ENCODE measurements around the gene RAP1GAP2.

DNA sequence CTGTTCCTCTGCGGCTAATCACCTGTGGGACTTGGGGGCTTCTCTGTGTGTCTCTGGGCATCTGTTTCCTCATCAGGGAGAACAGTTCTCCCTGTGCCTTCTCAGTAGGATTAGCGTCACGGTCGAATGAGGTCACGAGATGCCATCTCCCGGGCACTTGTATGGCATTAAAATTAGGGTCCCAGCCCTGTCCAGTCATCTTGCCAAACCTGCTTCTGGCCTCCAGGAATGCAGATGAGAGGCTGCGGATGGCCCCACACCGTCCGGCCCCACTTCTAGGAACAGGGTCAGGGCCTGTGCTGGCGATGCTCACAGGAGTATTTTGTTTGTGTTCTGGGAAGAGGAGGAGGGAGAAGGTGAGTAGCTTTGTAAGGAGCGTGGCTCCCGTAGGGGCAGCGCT, 208.7 kb downstream of the RAP1GAP2 start:
- TF ChIP-seq POLR2A (IDR thresholded peaks at IDR 0.05; ENCODE audit: low read depth) (no peak), POLR2AphosphoS5 (IDR thresholded peaks at IDR 0.05) (no peak)
- TF ChIP-seq, protein P1, sequence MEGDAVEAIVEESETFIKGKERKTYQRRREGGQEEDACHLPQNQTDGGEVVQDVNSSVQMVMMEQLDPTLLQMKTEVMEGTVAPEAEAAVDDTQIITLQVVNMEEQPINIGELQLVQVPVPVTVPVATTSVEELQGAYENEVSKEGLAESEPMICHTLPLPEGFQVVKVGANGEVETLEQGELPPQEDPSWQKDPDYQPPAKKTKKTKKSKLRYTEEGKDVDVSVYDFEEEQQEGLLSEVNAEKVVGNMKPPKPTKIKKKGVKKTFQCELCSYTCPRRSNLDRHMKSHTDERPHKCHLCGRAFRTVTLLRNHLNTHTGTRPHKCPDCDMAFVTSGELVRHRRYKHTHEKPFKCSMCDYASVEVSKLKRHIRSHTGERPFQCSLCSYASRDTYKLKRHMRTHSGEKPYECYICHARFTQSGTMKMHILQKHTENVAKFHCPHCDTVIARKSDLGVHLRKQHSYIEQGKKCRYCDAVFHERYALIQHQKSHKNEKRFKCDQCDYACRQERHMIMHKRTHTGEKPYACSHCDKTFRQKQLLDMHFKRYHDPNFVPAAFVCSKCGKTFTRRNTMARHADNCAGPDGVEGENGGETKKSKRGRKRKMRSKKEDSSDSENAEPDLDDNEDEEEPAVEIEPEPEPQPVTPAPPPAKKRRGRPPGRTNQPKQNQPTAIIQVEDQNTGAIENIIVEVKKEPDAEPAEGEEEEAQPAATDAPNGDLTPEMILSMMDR (IDR thresholded peaks at IDR 0.05): no peak

Measured in esophagus muscularis mucosa (tissue), 3 donors.